Peyer's patch (tissue), 4 donors: Measurements from ENCODE around the gene ATP6V0D1.

ENCODE experiments used
- POLR2A ChIP-seq, 2 donors: fragments of 450-650 bp; IDR thresholded peaks; one replicate each; pipeline ENCODE4 v1.5.1; 2017; ENCODE audit warnings: antibody characterized with exemption in 2 of 2, mild to moderate bottlenecking in 2 of 2, moderate library complexity in 2 of 2
- TF ChIP-seq, protein P1 (sequence below), 6 experiments: fragments of 450-650 bp in 4 of 6; fragments of 200-600 bp in 2 of 6; sonication (generic) in 1 of 6; IDR thresholded peaks; one replicate each; pipeline ENCODE4 v1.5.1; 2017 to 2019; ENCODE audit warnings: antibody characterized with exemption in 6 of 6, mild to moderate bottlenecking in 3 of 6, moderate library complexity in 1 of 6

DNA sequence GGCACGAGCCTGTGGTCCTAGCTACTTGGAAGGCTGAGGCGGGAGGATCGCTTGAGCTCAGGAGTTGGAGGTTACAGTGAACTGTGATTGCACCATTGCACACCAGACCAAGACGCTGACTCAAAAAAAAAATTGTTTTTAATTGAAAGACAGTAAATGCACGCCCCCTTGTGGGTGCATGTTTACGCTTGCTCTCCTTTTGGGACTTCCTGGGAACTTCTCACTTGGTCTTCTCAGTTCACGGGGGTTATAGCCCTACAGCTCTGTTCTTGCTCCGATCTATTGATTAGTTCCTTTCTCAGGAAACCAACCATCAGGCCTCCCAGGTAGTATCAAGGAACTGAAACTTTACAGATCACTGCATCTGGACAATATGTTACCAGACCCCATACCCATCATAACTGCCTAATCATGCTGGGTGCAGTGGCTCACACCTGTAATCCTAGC, 33.4 kb upstream of the ATP6V0D1 start:
- TF ChIP-seq, protein P1, sequence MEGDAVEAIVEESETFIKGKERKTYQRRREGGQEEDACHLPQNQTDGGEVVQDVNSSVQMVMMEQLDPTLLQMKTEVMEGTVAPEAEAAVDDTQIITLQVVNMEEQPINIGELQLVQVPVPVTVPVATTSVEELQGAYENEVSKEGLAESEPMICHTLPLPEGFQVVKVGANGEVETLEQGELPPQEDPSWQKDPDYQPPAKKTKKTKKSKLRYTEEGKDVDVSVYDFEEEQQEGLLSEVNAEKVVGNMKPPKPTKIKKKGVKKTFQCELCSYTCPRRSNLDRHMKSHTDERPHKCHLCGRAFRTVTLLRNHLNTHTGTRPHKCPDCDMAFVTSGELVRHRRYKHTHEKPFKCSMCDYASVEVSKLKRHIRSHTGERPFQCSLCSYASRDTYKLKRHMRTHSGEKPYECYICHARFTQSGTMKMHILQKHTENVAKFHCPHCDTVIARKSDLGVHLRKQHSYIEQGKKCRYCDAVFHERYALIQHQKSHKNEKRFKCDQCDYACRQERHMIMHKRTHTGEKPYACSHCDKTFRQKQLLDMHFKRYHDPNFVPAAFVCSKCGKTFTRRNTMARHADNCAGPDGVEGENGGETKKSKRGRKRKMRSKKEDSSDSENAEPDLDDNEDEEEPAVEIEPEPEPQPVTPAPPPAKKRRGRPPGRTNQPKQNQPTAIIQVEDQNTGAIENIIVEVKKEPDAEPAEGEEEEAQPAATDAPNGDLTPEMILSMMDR (IDR thresholded peaks at IDR 0.05) = peak; percentile 64 to 76 (median 70)
- no peak for TF ChIP-seq POLR2A (IDR thresholded peaks at IDR 0.05)
